ENCODE data around the gene ZKSCAN5. TPM values are rescaled to one million over a fixed set of nuclear protein-coding genes. Genes with fewer than 3 reads are reported as not detected.

Gene ZKSCAN5
- total RNA-seq, result 10 to 100 TPM; 13.2 to 13.6 TPM

- H3K9me3 Mint-ChIP-seq (ENCODE audit: low read depth), result peaks cover 2% of the 10 kb centered on the region
- H3K27ac Mint-ChIP-seq, result peak within 1 kb of the TSS; percentile 96
- peaks cover 21% of the 10 kb centered on the region for H3K36me3 Mint-ChIP-seq
- H3K27me3 Mint-ChIP-seq, result no peaks in the 10 kb centered on the region
- H3K4me1 Mint-ChIP-seq, result peaks cover 33% of the 10 kb centered on the region
- peak; percentile 99 for DNase-seq
- CTCF ChIA-PET, result interaction anchor here (0.7 to 1.7 kb wide), 7 partner anchors 11 to 132 kb away, joined by 3 to 7 read pairs (median 4); partner anchors contain the start of genes BUD31, PDAP1 and ZNF655
- peak; percentile 85 for ATAC-seq
- peak within 1 kb of the TSS; percentile 87 for H3K4me3 Mint-ChIP-seq
Observed at GRCh38 chr7:99504603-99505323, at the start of gene ZKSCAN5. ZKSCAN5 (plus strand) TSS chr7:99504662; CDS start chr7:99506045, 1,383 bp downstream.

GRCh38 chr7:99455874-99456273 lies 48.6 kb upstream of the ZKSCAN5 start:
- DNase-seq, result no peak
- Mint-ChIP-seq H3K27ac (no peak overlapping the region), H3K27me3 (no peaks in the 10 kb centered on the region), H3K9me3 (ENCODE audit: low read depth) (no peaks in the 10 kb centered on the region), H3K36me3 (peaks cover 12% of the 10 kb centered on the region), H3K4me1 (peaks cover 8% of the 10 kb centered on the region), H3K4me3 (no peak overlapping the region)
- CTCF ChIA-PET, result interaction anchor here (0.7 to 1.3 kb wide), 3 partner anchors 9 to 40 kb away, joined by 3 to 4 read pairs (median 4); no protein-coding TSS in a partner anchor
- ATAC-seq, result no peak

DNA sequence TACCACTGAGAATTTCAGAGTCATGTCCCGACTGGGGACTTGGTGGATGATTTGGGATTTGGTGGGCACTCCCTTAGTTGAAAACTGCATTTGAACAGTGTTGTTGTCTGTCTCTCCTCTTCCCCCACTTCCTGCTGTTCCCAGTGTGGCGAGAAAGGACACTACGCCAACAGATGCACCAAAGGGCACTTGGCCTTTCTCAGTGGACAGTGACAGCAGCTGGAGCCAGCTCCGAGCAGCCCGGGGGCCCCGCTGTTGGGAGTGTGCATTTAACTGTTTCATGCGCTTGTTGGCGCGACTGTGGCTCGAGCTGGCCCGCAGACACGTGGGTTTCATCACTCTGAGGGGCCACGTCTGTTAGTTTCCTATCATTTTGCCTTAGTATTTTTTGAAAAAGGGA lies 48.2 kb upstream of the ZKSCAN5 start:
- Mint-ChIP-seq H3K27ac (no peak overlapping the region), H3K4me3 (no peak overlapping the region), H3K36me3 (peaks cover 12% of the 10 kb centered on the region), H3K27me3 (no peaks in the 10 kb centered on the region), H3K9me3 (ENCODE audit: low read depth) (no peaks in the 10 kb centered on the region), H3K4me1 (peaks cover 10% of the 10 kb centered on the region)
- CTCF ChIA-PET, result interaction anchor here (0.7 to 1.3 kb wide), 3 partner anchors 9 to 40 kb away, joined by 3 to 4 read pairs (median 4); no protein-coding TSS in a partner anchor
- ATAC-seq, result no peak
- no peak for DNase-seq

GRCh38 chr7:99457050-99457649 lies 47.3 kb upstream of the ZKSCAN5 start:
- Mint-ChIP-seq H3K27ac (peak overlapping the region; percentile 26), H3K4me3 (no peak overlapping the region), H3K27me3 (no peaks in the 10 kb centered on the region), H3K4me1 (peaks cover 11% of the 10 kb centered on the region), H3K9me3 (ENCODE audit: low read depth) (no peaks in the 10 kb centered on the region), H3K36me3 (peaks cover 12% of the 10 kb centered on the region)
- no peak for DNase-seq
- no peak for ATAC-seq
- CTCF ChIA-PET, result interaction anchor here (1.3 kb wide), 1 partner anchor 18 kb away, joined by 3 read pairs; no protein-coding TSS in a partner anchor

- CTCF ChIA-PET, result no interaction called here
- peaks cover 16% of the 10 kb centered on the region for H3K36me3 Mint-ChIP-seq
- no peaks in the 10 kb centered on the region for H3K27me3 Mint-ChIP-seq
- DNase-seq (no peak), ATAC-seq (no peak)
- peaks cover 14% of the 10 kb centered on the region for H3K4me1 Mint-ChIP-seq
- no peak overlapping the region for H3K27ac Mint-ChIP-seq
- H3K9me3 Mint-ChIP-seq (ENCODE audit: low read depth), result no peaks in the 10 kb centered on the region
- H3K4me3 Mint-ChIP-seq, result no peak overlapping the region
Observed at GRCh38 chr7:99457650-99458493, 46.6 kb upstream of the ZKSCAN5 start.

GRCh38 chr7:99459087-99459486 lies 45.4 kb upstream of the ZKSCAN5 start:
- ATAC-seq, result no peak
- CTCF ChIA-PET, result no interaction called here
- H3K36me3 Mint-ChIP-seq, result peaks cover 20% of the 10 kb centered on the region

DNA sequence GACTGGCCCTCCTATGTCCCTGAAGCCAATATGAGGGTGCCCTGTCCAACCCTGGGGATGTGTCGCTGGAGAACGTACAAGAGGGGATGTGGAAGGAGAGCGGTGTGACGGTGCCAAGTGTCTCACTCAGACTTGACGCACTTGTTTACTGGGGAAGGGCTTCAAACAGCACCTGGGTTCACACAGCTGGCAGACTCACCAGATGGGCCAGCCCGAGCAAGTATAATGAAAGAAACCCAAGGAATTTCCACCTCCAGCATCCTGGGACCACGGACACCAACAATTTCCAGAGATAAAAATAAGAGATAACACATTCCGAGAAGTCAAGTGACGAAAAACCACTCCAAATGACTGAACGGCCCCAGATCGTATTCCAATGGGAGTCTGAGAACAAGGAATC lies 43.8 kb upstream of the ZKSCAN5 start:
- H3K4me3 Mint-ChIP-seq, result no peak overlapping the region
- ATAC-seq (no peak), DNase-seq (no peak)
- no peak overlapping the region for H3K27ac Mint-ChIP-seq
- H3K9me3 Mint-ChIP-seq (ENCODE audit: low read depth), result no peaks in the 10 kb centered on the region
- no peaks in the 10 kb centered on the region for H3K27me3 Mint-ChIP-seq
- CTCF ChIA-PET, result no interaction called here
- H3K4me1 Mint-ChIP-seq, result peaks cover 32% of the 10 kb centered on the region
- H3K36me3 Mint-ChIP-seq, result peaks cover 20% of the 10 kb centered on the region

More at GRCh38 chr7:99459087-99459486, 45.4 kb upstream of the ZKSCAN5 start:
- Mint-ChIP-seq H3K4me1 (peaks cover 21% of the 10 kb centered on the region), H3K27me3 (no peaks in the 10 kb centered on the region), H3K27ac (peak overlapping the region; percentile 31), H3K9me3 (ENCODE audit: low read depth) (no peaks in the 10 kb centered on the region), H3K4me3 (no peak overlapping the region)
- peak; percentile 57 for DNase-seq

GRCh38 chr7:99461221-99461620 lies 43.2 kb upstream of the ZKSCAN5 start:
- Mint-ChIP-seq H3K36me3 (peaks cover 22% of the 10 kb centered on the region), H3K4me1 (peaks cover 36% of the 10 kb centered on the region), H3K4me3 (no peak overlapping the region)

DNA sequence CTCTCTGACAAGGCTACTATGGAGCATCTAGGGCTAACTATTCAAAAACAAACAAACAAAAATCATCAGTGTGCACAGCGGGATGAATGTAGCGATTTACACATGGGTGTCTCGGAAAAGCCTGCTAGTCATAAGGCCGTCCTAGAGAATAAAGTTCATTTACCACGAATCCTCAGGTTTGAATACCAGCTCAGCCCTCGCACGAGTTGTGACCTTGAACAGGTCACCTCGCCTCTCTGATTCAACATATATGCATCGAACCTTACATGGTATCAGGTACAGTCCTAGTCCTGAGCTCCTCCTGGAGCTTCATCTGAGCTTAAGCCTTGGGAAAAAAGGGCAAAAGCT lies 39.1 kb upstream of the ZKSCAN5 start:
- Mint-ChIP-seq H3K36me3 (peaks cover 20% of the 10 kb centered on the region), H3K27me3 (peaks cover 6% of the 10 kb centered on the region), H3K4me3 (peak overlapping the region; percentile 86), H3K4me1 (peaks cover 41% of the 10 kb centered on the region), H3K9me3 (ENCODE audit: low read depth) (no peaks in the 10 kb centered on the region), H3K27ac (peak overlapping the region; percentile 92)
- DNase-seq, result no peak
- ATAC-seq, result no peak
- CTCF ChIA-PET, result interaction anchor here (0.7 to 1.3 kb wide), 4 partner anchors 9 to 18 kb away, joined by 3 to 5 read pairs (median 4); no protein-coding TSS in a partner anchor

More at GRCh38 chr7:99461221-99461620, 43.2 kb upstream of the ZKSCAN5 start:
- H3K27ac Mint-ChIP-seq, result no peak overlapping the region
- ATAC-seq, result no peak
- CTCF ChIA-PET, result no interaction called here
- H3K27me3 Mint-ChIP-seq, result no peaks in the 10 kb centered on the region
- H3K9me3 Mint-ChIP-seq (ENCODE audit: low read depth), result no peaks in the 10 kb centered on the region
- no peak for DNase-seq

DNA sequence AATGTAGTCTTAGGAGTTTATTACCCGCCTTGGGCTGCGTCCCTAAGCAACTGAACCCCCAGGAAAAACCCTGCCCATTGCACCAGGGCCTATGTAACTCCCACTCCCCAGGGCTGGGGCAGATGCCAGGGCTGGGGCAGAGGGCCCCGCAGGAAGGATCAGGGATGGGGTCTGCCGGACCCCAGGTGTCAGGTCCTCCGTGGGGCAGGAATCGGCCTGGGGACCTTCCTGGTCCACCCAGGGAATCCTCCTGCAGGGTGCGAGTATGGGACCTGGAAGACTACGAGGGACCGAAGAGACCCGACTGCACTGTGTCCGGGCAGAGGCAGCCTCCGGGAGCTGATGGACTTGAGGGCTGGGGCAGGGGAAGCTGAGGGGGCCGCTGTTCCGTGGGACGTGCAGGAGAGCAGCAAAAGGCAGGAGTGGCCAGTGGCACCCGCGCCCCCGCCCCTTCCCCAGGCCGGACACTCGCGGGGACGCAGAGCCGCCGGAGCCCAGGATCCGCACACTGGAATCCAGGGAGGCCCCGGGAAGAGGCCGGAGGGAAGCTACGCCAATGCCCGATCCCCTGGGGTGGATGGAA lies 36.0 kb upstream of the ZKSCAN5 start:
- no peak for ATAC-seq
- H3K36me3 Mint-ChIP-seq, result peaks cover 19% of the 10 kb centered on the region
- DNase-seq, result no peak
- H3K27me3 Mint-ChIP-seq, result peaks cover 6% of the 10 kb centered on the region
- H3K4me3 Mint-ChIP-seq, result no peak overlapping the region
- CTCF ChIA-PET, result no interaction called here
- H3K4me1 Mint-ChIP-seq, result peaks cover 40% of the 10 kb centered on the region
- H3K27ac Mint-ChIP-seq, result no peak overlapping the region
- H3K9me3 Mint-ChIP-seq (ENCODE audit: low read depth), result no peaks in the 10 kb centered on the region

GRCh38 chr7:99469381-99470065 lies 34.9 kb upstream of the ZKSCAN5 start:
- ATAC-seq (no peak), DNase-seq (no peak)
- CTCF ChIA-PET, result no interaction called here
- Mint-ChIP-seq H3K27me3 (peaks cover 6% of the 10 kb centered on the region), H3K27ac (no peak overlapping the region), H3K4me3 (no peak overlapping the region), H3K4me1 (peaks cover 40% of the 10 kb centered on the region), H3K36me3 (peaks cover 13% of the 10 kb centered on the region), H3K9me3 (ENCODE audit: low read depth) (no peaks in the 10 kb centered on the region)

- ATAC-seq (peak; percentile 99), DNase-seq (peak; percentile 99)
- peaks cover 6% of the 10 kb centered on the region for H3K27me3 Mint-ChIP-seq
- CTCF ChIA-PET, result no interaction called here
- peaks cover 18% of the 10 kb centered on the region for H3K36me3 Mint-ChIP-seq
- no peaks in the 10 kb centered on the region for H3K9me3 Mint-ChIP-seq (ENCODE audit: low read depth)
- H3K4me1 Mint-ChIP-seq, result peaks cover 45% of the 10 kb centered on the region
- H3K27ac Mint-ChIP-seq, result peak within 1 kb of the TSS; percentile 95
- peak within 1 kb of the TSS; percentile 96 for H3K4me3 Mint-ChIP-seq
Observed at GRCh38 chr7:99472561-99473314, 31.7 kb upstream of the ZKSCAN5 start, which contains the start of gene ZNF789. ZNF789 (plus strand) TSS chr7:99472890; CDS start chr7:99476457, 3,567 bp downstream.
